GM12801 (cell line): ENCODE data around the gene MGLL.

Experiments used
- CTCF ChIP-seq: IDR thresholded peaks from one replicate; pipeline ENCODE4 v1.5.1; 2011; ENCODE audit warnings: control low read depth; ENCODE audit not compliant: insufficient read length; ENCODE audit errors: extremely low read depth

Gene MGLL

GRCh38 chr3:127665586-127665985 lies 156.7 kb downstream of the MGLL start:
- TF ChIP-seq CTCF = no peak

DNA sequence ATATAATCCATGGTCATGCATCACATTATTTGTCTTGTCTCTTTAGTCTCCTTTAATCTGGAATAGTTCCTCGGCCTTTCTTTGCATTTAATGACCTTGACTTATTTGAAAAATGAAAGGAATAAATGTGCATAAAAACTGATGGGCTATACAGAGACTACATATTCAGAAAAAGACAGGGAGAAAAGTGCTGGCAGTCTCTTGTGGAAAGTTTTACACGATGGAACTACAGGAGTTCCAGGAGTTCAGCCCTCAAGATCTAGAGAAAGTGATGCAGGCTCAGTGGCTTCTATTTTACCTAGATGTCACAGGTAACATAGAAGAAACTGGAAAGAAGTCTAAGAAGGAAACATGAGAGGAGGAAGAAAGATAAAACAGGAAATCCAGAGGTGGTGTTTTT lies 157.2 kb downstream of the MGLL start:
- no peak for TF ChIP-seq CTCF

DNA sequence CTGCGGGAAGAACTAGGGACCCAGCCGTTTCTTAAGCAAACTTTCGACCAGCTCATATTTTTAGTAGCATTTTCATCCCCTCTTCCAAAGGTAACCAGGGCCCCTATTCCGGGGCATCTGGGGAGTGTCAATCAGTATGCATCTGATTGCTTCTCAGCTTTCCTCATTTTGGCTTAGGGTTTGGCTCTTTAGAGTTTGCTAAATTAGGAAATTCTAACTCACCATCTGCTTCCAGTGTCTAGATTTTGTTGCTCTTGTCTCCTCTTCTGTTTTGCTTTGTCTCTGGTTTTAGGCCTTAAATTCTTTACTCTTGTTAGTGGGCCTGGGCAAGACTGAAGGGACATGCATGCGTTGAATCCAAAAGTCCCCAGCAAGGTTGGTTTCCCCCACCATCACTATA lies 159.2 kb downstream of the MGLL start:
- TF ChIP-seq CTCF = no peak

DNA sequence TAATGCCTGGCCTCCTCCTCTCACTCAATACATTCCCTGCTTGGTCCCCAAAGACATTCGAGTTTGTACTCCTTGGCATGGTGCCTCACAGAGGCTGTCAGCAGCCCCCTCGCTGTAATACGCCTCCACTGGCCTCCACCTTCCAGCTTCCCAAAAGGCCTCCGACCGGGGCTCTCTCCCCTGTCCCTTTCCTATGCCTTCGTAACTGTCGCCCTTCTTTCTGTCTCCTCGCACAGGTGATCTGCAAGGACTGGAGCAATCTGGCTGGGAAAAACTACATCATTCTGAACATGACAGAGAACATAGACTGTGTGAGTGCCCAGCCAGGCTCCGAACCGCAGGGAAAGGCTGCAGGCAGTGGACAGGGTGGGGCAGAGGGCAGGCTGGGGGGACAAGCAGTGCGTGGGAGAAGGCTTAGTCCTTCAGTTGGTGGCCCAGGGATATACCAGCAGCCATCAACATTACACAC lies 160.3 kb downstream of the MGLL start:
- no peak for TF ChIP-seq CTCF

- TF ChIP-seq CTCF = no peak
These were observed 160.7 kb downstream of the MGLL start for GRCh38 chr3:127661600-127661999.

DNA sequence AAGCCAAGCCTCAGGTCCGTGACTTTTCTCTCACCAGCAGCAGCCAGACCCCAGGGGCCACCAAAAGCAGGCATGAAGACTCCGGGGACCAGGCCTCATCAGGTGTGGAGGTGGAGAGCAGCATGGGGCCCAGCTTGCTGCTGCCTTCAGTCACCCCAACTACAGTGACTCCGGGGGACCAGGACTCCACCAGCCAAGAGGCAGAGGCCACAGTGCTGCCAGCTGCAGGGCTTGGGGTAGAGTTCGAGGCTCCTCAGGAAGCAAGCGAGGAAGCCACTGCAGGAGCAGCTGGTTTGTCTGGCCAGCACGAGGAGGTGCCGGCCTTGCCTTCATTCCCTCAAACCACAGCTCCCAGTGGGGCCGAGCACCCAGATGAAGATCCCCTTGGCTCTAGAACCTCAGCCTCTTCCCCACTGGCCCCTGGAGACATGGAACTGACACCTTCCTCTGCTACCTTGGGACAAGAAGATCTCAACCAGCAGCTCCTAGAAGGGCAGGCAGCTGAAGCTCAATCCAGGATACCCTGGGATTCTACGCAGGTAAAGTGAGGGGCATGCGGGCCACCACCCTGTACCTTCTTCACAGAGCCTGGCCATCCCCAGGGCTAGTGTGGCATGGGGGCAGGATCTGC lies 161.6 kb downstream of the MGLL start:
- TF ChIP-seq CTCF = no peak

DNA sequence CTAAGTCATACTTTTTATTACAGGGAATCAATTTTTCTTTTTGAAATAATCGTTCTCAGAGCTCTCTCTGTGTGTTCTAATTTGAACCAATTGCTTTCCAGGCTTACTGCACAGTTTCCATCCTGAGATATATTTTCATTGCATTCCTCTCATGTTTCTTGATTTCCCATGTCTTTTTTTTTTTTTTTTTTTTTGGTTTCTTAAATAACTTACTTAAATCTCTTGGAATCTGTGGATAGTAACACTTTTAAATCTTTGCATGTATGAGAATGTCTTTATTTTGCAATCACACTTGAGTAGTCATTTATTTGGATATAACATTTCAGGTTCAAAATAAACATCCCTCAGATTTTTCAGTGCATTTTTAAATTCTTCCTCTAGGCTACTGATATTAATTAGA lies 164.1 kb downstream of the MGLL start:
- no peak for TF ChIP-seq CTCF
